Ectodermal cell (in vitro differentiated cells): ENCODE data around the gene VSTM2L.

Experiments used
- H3K27ac ChIP-seq: 2 replicates; pipeline ENCODE4 v1.7.0; 2013; ENCODE audit warnings: mild to moderate bottlenecking, low read depth, low read length; ENCODE audit not compliant: insufficient read depth, poor library complexity, severe bottlenecking
- H3K27me3 ChIP-seq: 2 replicates; pipeline ENCODE4 v1.7.0; 2013; ENCODE audit warnings: mild to moderate bottlenecking, low read length; ENCODE audit not compliant: insufficient read depth, control insufficient read depth, poor library complexity, severe bottlenecking
- H3K36me3 ChIP-seq: one replicate; pipeline ENCODE4 v1.7.0; 2013; ENCODE audit warnings: low read length; ENCODE audit not compliant: control insufficient read depth, insufficient read depth
- H3K4me1 ChIP-seq: one replicate; pipeline ENCODE4 v1.7.0; 2013; ENCODE audit warnings: low read length; ENCODE audit not compliant: control insufficient read depth, insufficient read depth
- H3K4me3 ChIP-seq: 2 replicates; pipeline ENCODE4 v1.7.0; 2013; ENCODE audit warnings: low read depth, low read length, control low read depth; ENCODE audit not compliant: insufficient read depth
- H3K9me3 ChIP-seq: 2 replicates; pipeline ENCODE4 v1.7.0; 2013; ENCODE audit warnings: mild to moderate bottlenecking, low read length, moderate library complexity; ENCODE audit not compliant: control insufficient read depth
- WGBS, 2 experiments: methylation state at CpG; one replicate each; pipeline ENCODE4 v1.1.7; 2013; ENCODE audit warnings: missing lambda C conversion rate in 2 of 2; 5-methylcytosine and 5-hydroxymethylcytosine counted together

Gene VSTM2L

DNA sequence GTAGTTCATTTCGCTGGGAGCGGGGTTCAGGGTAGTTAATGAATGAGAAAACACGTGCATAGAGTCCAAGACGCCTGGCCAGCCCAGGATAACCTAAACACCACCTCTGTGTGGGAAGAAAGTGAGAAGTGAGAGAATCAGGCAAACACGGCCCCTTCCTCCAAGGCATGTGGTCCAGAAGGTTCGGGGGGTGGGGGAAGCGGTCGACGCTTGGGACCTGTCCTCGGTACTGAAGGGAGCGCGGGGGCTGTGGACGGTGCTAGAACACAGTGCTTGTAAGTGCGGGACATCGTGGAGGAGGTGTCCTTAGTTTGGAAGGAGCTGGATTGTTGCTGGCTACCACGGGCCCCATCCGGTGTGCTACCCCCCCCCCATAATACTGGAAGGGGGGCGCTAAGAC lies 1.7 kb upstream of the VSTM2L start:
- Histone ChIP-seq H3K4me1 (peaks cover 26% of the 10 kb centered on the region), H3K27me3 (peaks cover 20% of the 10 kb centered on the region), H3K9me3 (no peaks in the 10 kb centered on the region), H3K27ac (no peak overlapping the region), H3K36me3 (no peaks in the 10 kb centered on the region), H3K4me3 (no peak overlapping the region)
- WGBS, 2 experiments: 35 to 36% methylated on average over 18 of the region's 18 CpGs

DNA sequence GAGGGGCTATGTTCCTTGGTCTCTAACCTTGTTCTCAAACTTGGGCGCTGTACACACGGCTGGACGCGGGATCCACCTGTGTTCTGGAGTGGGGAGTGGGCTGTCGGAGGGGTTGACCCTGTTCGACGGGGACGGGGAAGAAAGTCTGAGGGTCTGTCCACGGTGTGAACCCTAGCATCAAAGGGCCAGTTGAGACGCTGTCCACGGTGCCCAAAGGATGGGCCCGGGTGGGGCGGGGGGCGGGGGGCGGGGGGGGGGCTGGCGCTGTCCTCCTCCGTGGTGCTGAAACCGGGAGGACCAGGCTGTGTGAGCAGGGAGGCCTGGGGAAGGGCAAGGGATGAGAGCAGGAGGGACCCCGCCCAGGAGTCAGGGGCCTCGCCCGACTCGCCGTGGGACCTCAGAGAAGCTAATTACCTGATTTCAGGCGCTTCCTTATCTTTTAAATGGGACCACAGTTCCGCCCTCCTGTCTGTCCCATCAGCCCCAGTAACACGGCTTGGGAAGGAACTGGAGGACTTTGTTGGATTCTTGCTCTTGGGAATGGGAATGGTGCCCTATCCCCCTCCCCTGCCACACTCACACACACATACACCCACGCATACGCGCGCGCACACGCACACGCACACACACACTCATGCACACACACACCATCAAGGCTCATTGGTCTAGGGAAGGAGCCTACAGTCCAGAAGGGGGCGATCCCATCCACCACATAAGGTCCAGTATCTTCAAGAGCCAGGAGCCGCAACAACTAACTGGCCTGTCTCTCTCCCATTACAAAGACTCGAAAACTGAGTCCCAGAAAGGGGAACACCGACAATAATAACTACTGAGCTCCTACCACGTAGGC lies 1.0 kb upstream of the VSTM2L start:
- Histone ChIP-seq H3K4me3 (peak overlapping the region; percentile 53), H3K4me1 (peaks cover 29% of the 10 kb centered on the region), H3K36me3 (no peaks in the 10 kb centered on the region), H3K9me3 (no peaks in the 10 kb centered on the region), H3K27ac (no peak overlapping the region), H3K27me3 (peaks cover 20% of the 10 kb centered on the region)
- WGBS, 2 experiments: 18 to 20% methylated on average over 28 to 38 of the region's 38 CpGs

DNA sequence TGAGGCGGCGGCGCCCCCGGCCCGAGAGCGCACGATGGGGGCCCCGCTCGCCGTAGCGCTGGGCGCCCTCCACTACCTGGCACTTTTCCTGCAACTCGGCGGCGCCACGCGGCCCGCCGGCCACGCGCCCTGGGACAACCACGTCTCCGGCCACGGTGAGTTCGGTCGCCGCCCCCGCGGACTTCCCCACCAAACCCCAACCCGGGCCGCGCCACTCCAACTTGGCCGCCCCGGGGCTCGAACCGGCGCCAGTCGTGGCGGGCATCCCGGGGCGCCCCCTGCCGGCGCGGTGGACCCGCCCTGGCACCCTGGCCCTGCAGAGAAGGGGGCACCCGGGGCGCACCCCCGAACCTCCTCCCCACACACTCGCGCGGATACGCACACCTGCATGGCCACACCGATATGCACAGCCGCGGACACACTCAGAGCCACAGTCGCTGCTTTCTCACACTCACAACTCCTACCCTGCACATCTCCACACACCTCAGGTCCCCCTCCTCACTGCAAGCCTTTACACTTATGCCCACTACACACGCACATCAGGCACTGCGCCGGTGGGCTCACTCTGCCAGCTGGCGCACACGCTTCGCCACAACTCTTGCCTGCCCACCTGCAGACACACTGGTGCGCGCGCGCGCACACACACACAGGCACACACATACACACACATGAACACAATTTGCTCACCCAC lies 535 bp downstream of the VSTM2L start:
- WGBS, 2 experiments: 39% methylated on average over 67 of the region's 67 CpGs
- H3K4me3 ChIP-seq: peak overlapping the region; percentile 53
- H3K4me1 ChIP-seq: peaks cover 41% of the 10 kb centered on the region
- H3K27me3 ChIP-seq: peaks cover 20% of the 10 kb centered on the region
- no peaks in the 10 kb centered on the region for H3K9me3 ChIP-seq
- H3K36me3 ChIP-seq: no peaks in the 10 kb centered on the region
- H3K27ac ChIP-seq: no peak overlapping the region

DNA sequence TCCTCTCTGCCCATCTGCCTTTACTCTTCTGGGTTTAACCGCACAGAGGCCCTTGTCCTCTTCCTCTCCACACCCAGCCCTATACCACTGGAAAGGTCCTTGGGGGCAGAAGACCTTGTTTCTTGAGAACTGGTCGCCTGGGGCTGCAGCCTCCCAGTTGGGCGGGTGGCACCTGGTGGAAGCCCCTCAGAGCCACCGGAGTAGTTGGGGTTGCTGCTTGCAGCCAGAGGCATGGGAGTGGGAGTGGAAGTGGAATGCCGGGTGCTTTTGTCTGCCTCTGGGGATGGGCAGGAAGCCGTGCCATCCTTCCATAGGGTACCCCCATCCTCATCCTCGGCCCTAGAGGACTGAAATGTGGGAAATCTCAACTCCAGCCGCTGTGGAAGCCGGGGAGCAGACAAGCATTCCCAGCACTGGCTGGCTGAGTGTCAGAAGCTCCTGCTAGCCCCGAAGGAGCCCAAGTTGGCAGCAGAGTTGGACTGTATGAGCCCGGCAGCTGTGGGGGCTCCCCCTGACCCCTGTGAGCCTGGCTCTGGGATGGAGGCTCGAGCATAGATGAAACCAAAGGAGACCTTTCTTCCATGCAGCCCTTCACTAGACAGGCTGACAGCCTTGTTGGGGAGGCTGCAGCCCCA lies 1.2 kb downstream of the VSTM2L start:
- H3K36me3 ChIP-seq: no peaks in the 10 kb centered on the region
- H3K27me3 ChIP-seq: peaks cover 20% of the 10 kb centered on the region
- WGBS, 2 experiments: 86 to 87% methylated on average over 12 of the region's 12 CpGs
- H3K4me1 ChIP-seq: peaks cover 48% of the 10 kb centered on the region
- H3K27ac ChIP-seq: no peak overlapping the region
- peak overlapping the region; percentile 53 for H3K4me3 ChIP-seq
- no peaks in the 10 kb centered on the region for H3K9me3 ChIP-seq

DNA sequence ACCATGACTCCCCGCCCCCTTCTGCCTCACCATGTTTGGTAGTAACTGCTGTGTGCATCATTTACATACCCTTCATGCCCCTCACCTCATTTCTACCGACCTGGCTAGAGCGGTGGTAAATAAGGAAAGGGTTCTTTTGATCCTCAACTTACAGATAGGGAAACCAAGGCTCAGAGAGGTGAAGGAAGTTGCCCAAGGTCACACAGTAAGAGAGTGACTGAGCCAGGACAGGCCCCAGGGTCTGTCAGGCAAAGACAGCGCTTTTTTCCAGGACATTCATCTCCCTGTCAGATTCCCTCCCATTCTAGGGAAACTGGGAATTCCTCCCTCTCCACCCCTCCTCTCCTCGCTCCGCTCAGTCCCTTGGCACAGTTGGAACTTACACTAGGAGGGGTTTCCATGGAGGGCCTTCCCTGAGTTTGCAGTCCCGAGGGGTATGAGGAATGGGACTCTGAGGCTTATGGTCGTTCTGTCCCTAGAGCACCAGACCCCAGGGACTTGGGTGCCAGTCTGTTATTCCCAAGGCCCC lies 2.0 kb downstream of the VSTM2L start:
- Histone ChIP-seq H3K27me3 (peaks cover 20% of the 10 kb centered on the region), H3K9me3 (no peaks in the 10 kb centered on the region), H3K27ac (no peak overlapping the region), H3K4me1 (peaks cover 56% of the 10 kb centered on the region), H3K36me3 (no peaks in the 10 kb centered on the region), H3K4me3 (no peak overlapping the region)
- WGBS, 2 experiments: 73 to 79% methylated on average over 8 of the region's 8 CpGs

DNA sequence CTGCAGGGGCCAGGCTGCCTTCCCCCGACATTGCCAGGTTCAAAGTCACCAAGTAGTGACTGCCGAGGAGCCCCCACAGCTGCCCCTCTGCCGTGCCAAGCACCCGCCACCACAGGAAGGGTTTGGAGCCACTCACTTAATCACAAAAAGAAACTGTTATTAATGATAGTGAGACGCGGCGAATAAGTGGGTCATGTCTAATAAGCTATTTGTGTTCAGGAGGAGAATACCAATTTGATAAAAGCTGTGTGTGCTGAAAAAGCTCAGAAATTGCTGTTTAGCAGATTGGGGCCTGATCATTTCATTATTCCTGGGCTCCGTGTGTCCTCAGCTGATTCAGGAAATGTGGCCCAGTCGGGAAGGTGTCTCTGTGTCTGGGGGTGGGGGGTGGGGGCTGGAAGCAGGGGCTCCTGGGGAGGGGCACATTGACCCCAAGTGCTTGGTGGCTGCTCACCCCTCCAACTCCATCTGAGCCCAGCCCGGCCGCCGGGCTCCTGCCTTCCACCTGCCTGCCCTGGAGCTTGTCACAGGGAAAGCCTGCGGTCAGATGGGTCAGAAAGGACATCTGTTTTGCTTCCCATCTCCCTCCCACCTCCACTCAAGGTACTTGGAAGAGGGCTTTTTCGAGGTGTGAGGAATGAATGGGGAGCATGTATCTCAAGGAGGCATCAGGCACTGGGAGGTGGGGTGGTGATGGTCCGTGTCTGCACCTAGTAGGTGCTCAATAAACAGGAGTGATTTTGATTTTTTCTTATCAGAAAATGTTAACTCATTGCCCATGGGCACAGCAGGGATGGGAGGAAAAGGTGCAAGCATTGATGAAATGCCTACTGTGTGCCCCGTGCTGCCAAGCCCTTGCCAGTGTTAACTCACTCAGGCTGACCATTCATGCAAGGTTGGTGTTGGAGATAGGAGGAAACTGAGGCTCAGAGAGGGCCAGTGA lies 3.0 kb downstream of the VSTM2L start:
- H3K36me3 ChIP-seq: no peaks in the 10 kb centered on the region
- peaks cover 20% of the 10 kb centered on the region for H3K27me3 ChIP-seq
- peaks cover 57% of the 10 kb centered on the region for H3K4me1 ChIP-seq
- H3K9me3 ChIP-seq: no peaks in the 10 kb centered on the region
- WGBS, 2 experiments: 88 to 90% methylated on average over 16 of the region's 16 CpGs
- no peak overlapping the region for H3K4me3 ChIP-seq
- no peak overlapping the region for H3K27ac ChIP-seq

DNA sequence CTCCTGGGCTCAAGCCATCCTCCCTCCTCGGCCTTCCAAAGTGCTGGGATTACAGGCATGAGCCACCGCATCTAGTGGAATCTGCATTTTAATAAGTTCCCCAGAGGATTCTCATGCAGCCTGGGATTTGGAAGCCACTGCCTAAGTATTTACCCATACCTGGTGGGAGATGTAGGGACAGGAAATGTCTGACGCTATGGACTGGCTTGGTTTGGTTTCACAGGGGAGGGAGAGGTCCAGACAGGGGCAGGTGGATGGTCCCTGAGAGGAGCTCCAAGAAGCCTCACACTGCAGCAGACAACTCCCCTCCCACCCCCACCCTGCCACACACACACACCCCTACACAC lies 4.4 kb downstream of the VSTM2L start:
- H3K9me3 ChIP-seq: no peaks in the 10 kb centered on the region
- H3K4me1 ChIP-seq: peaks cover 65% of the 10 kb centered on the region
- peaks cover 15% of the 10 kb centered on the region for H3K27me3 ChIP-seq
- H3K4me3 ChIP-seq: no peak overlapping the region
- peak overlapping the region; percentile 85 for H3K27ac ChIP-seq
- WGBS, 2 experiments: 39 to 43% methylated on average over 2 to 3 of the region's 3 CpGs
- H3K36me3 ChIP-seq: no peaks in the 10 kb centered on the region

DNA sequence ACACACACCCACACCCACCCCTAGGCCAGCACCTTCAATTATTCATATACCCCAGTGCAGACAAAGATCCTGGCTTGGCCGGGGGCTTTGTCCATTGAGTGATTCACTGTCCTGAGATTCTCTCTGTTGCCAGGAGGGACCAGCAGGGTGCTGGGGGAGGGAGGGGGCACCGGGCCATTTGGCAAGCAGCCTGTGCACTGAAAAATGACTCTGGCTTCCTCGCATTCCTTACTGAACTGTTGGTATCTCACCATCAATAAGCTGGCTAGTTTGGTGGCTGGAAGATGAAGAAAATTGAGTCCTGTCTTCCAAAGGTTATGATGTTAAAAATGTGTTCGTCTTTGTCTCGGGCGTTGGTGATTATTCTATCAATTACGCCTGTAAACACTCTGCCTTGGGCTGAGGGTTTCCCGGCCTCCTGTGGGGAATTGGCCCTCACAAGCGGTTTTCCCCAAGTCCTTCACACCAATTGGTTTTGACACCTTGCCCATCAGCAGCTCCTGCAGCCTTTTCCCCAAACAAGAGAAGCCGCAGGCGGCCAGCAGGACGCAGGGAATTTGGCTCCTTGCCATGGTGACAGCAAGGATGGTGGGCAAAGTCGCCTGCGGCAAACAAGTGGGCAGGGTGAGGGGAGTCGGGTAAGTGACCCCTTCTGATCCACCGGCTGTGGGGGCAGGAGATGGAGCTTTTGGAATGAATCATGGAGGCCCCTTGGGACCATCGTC lies 4.9 kb downstream of the VSTM2L start:
- Histone ChIP-seq H3K4me1 (peaks cover 70% of the 10 kb centered on the region), H3K27me3 (peaks cover 10% of the 10 kb centered on the region), H3K4me3 (no peak overlapping the region), H3K36me3 (no peaks in the 10 kb centered on the region), H3K9me3 (no peaks in the 10 kb centered on the region), H3K27ac (peak overlapping the region; percentile 85)
- 25 to 29% methylated on average over 17 of the region's 17 CpGs for WGBS, 2 experiments

DNA sequence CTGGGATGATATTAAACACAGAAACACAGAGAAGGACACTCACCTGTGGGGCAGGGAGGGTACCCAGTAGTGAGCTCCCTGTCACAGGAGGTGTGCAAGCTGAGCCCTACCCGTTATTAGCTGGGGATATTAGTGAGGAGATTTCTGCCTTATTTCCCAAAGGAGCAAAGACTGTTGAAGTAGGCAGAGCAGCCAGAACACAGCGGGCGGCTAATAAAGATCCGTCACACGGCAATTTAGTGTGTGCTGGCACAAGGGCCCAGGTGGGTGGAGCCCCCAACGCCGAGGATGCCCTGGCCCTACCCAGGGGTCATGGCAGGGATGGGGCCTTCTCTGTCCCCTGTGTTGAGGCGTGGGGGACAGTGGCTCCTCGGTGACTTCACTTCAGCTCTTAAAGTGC lies 8.3 kb downstream of the VSTM2L start:
- Histone ChIP-seq H3K4me3 (no peak overlapping the region), H3K27me3 (peaks cover 3% of the 10 kb centered on the region), H3K36me3 (no peaks in the 10 kb centered on the region), H3K27ac (no peak overlapping the region), H3K4me1 (peaks cover 84% of the 10 kb centered on the region), H3K9me3 (no peaks in the 10 kb centered on the region)
- 84 to 85% methylated on average over 9 of the region's 9 CpGs for WGBS, 2 experiments
